LNCaP clone FGC (cell line): Measurements from ENCODE around the gene TCF3.
A peak's percentile ranks its signal among the peaks of the same experiment; 100 is the strongest.

Experiments
- DNase-seq: peaks from one replicate; pipeline ENCODE4 v3.0.0-alpha.2; 2011; ENCODE audit warnings: low read depth
- H3K4me3 ChIP-seq: 2 replicates; pipeline ENCODE4 v1.5.1; 2011; ENCODE audit warnings: mild to moderate bottlenecking, low read depth, low read length, control low read depth
- CTCF ChIP-seq: IDR thresholded peaks from 2 replicates; pipeline ENCODE4 v1.5.1; 2012; ENCODE audit warnings: mild to moderate bottlenecking; ENCODE audit not compliant: control insufficient read depth, insufficient read depth; ENCODE audit errors: extremely low read depth

The TCF3 gene

GRCh38 chr19:1678073-1678472, 25.7 kb upstream of the TCF3 start:
- no peak for TF ChIP-seq CTCF
- no peak for DNase-seq

GRCh38 chr19:1676351-1677266, 24.2 kb upstream of the TCF3 start:
- no peak for DNase-seq
- no peak for TF ChIP-seq CTCF
- H3K4me3 ChIP-seq, result no peak overlapping the region

More at GRCh38 chr19:1678073-1678472, 25.7 kb upstream of the TCF3 start:
- no peak overlapping the region for H3K4me3 ChIP-seq

GRCh38 chr19:1675633-1676350, 23.4 kb upstream of the TCF3 start:
- no peak for TF ChIP-seq CTCF
- DNase-seq, result no peak
- H3K4me3 ChIP-seq, result peak overlapping the region; percentile 29

GRCh38 chr19:1674293-1674679, 21.9 kb upstream of the TCF3 start:
- no peak for DNase-seq
- no peak overlapping the region for H3K4me3 ChIP-seq
- TF ChIP-seq CTCF, result no peak

- TF ChIP-seq CTCF, result no peak
Measured at GRCh38 chr19:1673645-1674292, 21.4 kb upstream of the TCF3 start.

GRCh38 chr19:1672769-1673644, 20.6 kb upstream of the TCF3 start:
- TF ChIP-seq CTCF, result no peak
- DNase-seq, result no peak
- no peak overlapping the region for H3K4me3 ChIP-seq

More at GRCh38 chr19:1673645-1674292, 21.4 kb upstream of the TCF3 start:
- no peak for DNase-seq
- no peak overlapping the region for H3K4me3 ChIP-seq
